ENCODE data around the gene UBE2J2. TPM values are rescaled to one million over a fixed set of nuclear protein-coding genes. Genes with fewer than 3 reads are reported as not detected.

UBE2J2 gene
- total and polyA plus RNA-seq, 2 of the 13 experiments (the other 11 are each of a cell fraction or from before 2014, with no cell fraction given) = 25.4 to 29.4 TPM

DNA sequence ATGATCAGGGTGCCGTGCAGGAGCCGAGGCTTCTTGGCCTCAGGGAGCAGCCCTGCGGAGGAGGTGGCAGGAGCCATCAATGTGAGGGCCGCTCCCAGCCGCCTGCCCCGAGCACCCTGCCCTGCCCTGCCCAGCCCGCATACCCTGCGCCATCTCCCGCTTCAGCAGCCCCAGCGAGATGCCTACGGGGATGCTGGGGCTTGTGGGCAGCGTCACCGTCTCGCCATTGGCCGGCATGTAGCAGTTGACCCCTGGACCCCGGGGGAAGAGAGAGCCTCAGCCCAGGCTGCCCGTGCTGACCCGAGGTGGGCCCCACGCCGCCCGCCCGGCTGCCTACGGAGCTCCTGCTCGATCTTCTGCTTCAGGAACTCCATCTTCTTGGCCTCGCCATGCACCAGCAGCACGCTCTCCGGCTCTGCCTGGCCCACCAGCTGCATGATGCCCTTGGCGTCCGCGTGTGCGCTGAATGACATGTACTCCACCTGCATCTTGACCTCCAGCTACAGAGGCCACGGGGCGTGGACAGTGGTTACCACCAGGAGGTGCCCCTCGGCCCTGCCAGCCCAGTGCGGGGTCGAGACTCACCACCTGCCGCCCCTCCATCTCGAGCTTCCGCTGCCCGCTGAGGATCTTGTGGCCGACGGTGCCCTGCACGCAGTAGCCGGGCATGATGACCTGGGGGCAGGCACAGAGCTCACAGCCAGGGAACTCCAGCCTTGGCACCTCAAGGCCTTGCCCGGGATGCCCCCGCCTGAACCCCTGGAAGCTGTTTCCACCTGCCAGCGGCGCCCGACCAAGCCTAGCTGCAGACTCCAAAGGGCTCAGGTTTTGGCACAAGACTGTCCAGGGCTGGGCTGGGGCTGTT lies 39.0 kb upstream of the UBE2J2 start:
- FAIRE-seq (no peak), ATAC-seq (no peak), DNase-seq (ENCODE audit: low spot score) (no peak)
- Histone ChIP-seq H3K4me3 (replicated peaks in 1 of 3; ENCODE audit: insufficient read depth in 1 of 3, low read depth in 2 of 3, low read length in 3 of 3) (no peak overlapping the region), H3K79me2 (ENCODE audit: insufficient read depth, low read length) (peaks cover 2% of the 10 kb centered on the region), H3K27ac (ENCODE audit: extremely low read length, insufficient read depth, low read length) (no peak overlapping the region), H3K4me2 (ENCODE audit: low read depth, low read length) (no peak overlapping the region), H3K4me1 (ENCODE audit: insufficient read depth, low read length) (peaks cover 20% of the 10 kb centered on the region), H3K36me3 (replicated peaks in 1 of 2; ENCODE audit: control insufficient read depth in 1 of 2, insufficient read depth in 2 of 2, low read length in 2 of 2) (peaks cover 16 to 49% of the 10 kb centered on the region in 2 experiments; a peak in 4 of 5 replicates), H3K9me3 (ENCODE audit: low read length) (no peaks in the 10 kb centered on the region), H3K27me3 (ENCODE audit: control insufficient read depth in 1 of 2, insufficient read depth in 2 of 2, low read length in 2 of 2) (no peaks in the 10 kb centered on the region), H2AFZ (ENCODE audit: low read length) (no peak overlapping the region), H4K20me1 (ENCODE audit: insufficient read depth, low read length) (no peaks in the 10 kb centered on the region), H3K9ac (ENCODE audit: insufficient read depth, low read depth, low read length) (no peak overlapping the region)
- ChIA-PET CTCF (ENCODE audit: low intra/inter-chr PET ratio, low total read pairs) (no interaction called here), POLR2A (no interaction called here)
- in situ Hi-C loops (cut with HindIII; ENCODE audit: extremely low pct_ligation_motif_present, low pct_unique_long_range_greater_than_20kb) (no loop called here), intact Hi-C loops (cut with micrococcal nuclease; ENCODE audit: unreplicated experiment) (no loop called here)
- TSS peak; percentile 41 for BruUV-seq (replicated peaks)
- WGBS (ENCODE audit: low lambda C conversion rate) = 96% methylated on average over 30 of the region's 49 CpGs
- TF ChIP-seq BRD4 (CRISPR knock-in tag; IDR thresholded peaks at IDR 0.05) (no peak), AGO2 (optimal IDR thresholded peaks at IDR 0.05; ENCODE audit: low read depth, low read length) (peak; percentile 82), GABPB1 (CRISPR knock-in tag; IDR thresholded peaks at IDR 0.05) (no peak), HNRNPL (IDR thresholded peaks at IDR 0.05; ENCODE audit: low read depth, low read length) (peak; percentile 52; the same call in 1 of the 2 replicates), BHLHE40 (IDR thresholded peaks at IDR 0.05; ENCODE audit: low read length) (no peak), RBFOX2 (IDR thresholded peaks at IDR 0.05; ENCODE audit: low read depth, low read length) (peak; percentile 70), ZNF282 (IDR thresholded peaks at IDR 0.05; ENCODE audit: partially characterized antibody) (no peak), FOXK2 (IDR thresholded peaks at IDR 0.05) (no peak), ZNF577 (CRISPR knock-in tag; IDR thresholded peaks at IDR 0.05; ENCODE audit: borderline replicate concordance, low read depth) (no peak), AKAP8 (CRISPR knock-in tag; IDR thresholded peaks at IDR 0.05) (peak; percentile 62; the same call in 1 of the 2 replicates)
- TF ChIP-seq, protein P1, sequence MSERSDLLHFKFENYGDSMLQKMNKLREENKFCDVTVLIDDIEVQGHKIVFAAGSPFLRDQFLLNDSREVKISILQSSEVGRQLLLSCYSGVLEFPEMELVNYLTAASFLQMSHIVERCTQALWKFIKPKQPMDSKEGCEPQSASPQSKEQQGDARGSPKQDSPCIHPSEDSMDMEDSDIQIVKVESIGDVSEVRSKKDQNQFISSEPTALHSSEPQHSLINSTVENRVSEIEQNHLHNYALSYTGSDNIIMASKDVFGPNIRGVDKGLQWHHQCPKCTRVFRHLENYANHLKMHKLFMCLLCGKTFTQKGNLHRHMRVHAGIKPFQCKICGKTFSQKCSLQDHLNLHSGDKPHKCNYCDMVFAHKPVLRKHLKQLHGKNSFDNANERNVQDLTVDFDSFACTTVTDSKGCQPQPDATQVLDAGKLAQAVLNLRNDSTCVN (CRISPR knock-in tag; IDR thresholded peaks at IDR 0.05; ENCODE audit: borderline replicate concordance) = no peak

Data from HepG2 (cell line).